HL-60 (cell line): ENCODE results near the gene SCLY.

Experiments used
- DNase-seq, 2 experiments: peaks; one replicate each; pipeline ENCODE4 v3.0.0-alpha.2; 2010 to 2020; ENCODE audit warnings: low read depth in 1 of 2, low spot score in 1 of 2
- H3K27ac ChIP-seq: fragments of 250-450 bp; sonication (Bioruptor Pico); replicated peaks from 2 replicates; pipeline ENCODE4 v1.5.1; 2020; ENCODE audit warnings: mild to moderate bottlenecking, moderate library complexity
- H3K27me3 ChIP-seq: fragments of 250-450 bp; sonication (Bioruptor Pico); 2 replicates; pipeline ENCODE4 v1.5.1; 2021; ENCODE audit warnings: mild to moderate bottlenecking, moderate library complexity; ENCODE audit not compliant: insufficient read depth, poor library complexity, severe bottlenecking
- H3K4me3 ChIP-seq: replicated peaks from 2 replicates; pipeline ENCODE4 v1.5.1; 2011; ENCODE audit warnings: mild to moderate bottlenecking, control low read depth, low read length; ENCODE audit not compliant: insufficient read depth
- GABPA ChIP-seq: IDR thresholded peaks from 2 replicates; pipeline ENCODE4 v1.6.1; 2012; ENCODE audit warnings: low read depth
- POLR2AphosphoS5 ChIP-seq: IDR thresholded peaks from 2 replicates; pipeline ENCODE4 v1.6.1; 2012; ENCODE audit warnings: low read depth
- SPI1 ChIP-seq: IDR thresholded peaks from 2 replicates; pipeline ENCODE4 v1.6.1; 2012; ENCODE audit warnings: low read depth, mild to moderate bottlenecking, borderline replicate concordance
- TF ChIP-seq, protein P1 (sequence below): IDR thresholded peaks from one replicate; pipeline ENCODE4 v1.5.1; 2011; ENCODE audit warnings: low read length, control low read depth, inconsistent platforms; ENCODE audit not compliant: insufficient read depth
- TF ChIP-seq, protein P2 (sequence below): IDR thresholded peaks from 2 replicates; pipeline ENCODE4 v1.6.1; 2012; ENCODE audit warnings: low read depth; ENCODE audit not compliant: insufficient replicate concordance

The SCLY gene

DNA sequence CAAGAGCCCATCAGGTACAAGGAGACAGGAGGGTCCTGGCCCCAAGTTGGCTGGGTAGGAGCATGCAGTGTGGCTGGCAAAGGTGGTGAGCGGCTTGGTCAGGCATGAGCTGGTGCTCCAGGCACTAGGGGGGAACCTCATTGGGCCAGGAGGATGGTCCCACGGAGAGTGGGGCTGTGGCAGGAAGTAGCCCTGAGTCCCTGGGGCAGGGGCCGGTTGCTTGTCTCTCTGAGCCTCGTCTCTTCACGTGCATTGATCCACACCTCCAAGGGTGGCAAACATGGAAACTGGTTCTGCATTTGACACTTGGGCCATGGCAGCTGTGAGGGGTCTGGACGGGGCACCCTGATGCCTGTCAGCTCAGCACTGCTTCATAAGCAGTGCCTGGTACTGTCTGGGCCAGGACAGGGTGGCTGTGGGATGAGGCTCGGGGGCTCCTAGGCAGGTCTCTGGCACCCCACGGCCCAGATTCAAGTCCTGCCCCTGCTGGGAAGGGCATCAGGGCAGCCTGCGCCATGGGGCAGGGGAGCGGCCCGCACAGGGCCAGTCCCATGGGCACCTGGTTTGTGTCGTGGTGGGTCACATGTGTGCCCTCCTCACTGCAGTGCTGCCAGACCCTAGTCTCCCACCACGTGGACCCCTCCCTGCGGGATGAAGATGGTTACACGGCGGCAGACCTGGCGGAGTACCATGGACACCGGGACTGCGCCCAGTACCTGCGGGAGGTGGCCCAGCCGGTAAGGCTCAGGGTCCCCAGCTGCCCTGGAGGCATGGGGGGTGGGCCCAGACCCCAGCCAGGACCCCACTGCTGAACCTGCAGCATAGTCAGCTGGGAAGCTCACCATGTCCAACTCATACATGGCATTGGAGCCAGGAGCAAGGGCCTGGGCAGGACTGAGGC lies 55.7 kb downstream of the SCLY start:
- Histone ChIP-seq H3K27me3 (no peaks in the 10 kb centered on the region), H3K27ac (no peak overlapping the region), H3K4me3 (no peak overlapping the region)
- TF ChIP-seq, protein P1, sequence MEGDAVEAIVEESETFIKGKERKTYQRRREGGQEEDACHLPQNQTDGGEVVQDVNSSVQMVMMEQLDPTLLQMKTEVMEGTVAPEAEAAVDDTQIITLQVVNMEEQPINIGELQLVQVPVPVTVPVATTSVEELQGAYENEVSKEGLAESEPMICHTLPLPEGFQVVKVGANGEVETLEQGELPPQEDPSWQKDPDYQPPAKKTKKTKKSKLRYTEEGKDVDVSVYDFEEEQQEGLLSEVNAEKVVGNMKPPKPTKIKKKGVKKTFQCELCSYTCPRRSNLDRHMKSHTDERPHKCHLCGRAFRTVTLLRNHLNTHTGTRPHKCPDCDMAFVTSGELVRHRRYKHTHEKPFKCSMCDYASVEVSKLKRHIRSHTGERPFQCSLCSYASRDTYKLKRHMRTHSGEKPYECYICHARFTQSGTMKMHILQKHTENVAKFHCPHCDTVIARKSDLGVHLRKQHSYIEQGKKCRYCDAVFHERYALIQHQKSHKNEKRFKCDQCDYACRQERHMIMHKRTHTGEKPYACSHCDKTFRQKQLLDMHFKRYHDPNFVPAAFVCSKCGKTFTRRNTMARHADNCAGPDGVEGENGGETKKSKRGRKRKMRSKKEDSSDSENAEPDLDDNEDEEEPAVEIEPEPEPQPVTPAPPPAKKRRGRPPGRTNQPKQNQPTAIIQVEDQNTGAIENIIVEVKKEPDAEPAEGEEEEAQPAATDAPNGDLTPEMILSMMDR, result no peak
- TF ChIP-seq SPI1, result no peak
- TF ChIP-seq, protein P2, sequence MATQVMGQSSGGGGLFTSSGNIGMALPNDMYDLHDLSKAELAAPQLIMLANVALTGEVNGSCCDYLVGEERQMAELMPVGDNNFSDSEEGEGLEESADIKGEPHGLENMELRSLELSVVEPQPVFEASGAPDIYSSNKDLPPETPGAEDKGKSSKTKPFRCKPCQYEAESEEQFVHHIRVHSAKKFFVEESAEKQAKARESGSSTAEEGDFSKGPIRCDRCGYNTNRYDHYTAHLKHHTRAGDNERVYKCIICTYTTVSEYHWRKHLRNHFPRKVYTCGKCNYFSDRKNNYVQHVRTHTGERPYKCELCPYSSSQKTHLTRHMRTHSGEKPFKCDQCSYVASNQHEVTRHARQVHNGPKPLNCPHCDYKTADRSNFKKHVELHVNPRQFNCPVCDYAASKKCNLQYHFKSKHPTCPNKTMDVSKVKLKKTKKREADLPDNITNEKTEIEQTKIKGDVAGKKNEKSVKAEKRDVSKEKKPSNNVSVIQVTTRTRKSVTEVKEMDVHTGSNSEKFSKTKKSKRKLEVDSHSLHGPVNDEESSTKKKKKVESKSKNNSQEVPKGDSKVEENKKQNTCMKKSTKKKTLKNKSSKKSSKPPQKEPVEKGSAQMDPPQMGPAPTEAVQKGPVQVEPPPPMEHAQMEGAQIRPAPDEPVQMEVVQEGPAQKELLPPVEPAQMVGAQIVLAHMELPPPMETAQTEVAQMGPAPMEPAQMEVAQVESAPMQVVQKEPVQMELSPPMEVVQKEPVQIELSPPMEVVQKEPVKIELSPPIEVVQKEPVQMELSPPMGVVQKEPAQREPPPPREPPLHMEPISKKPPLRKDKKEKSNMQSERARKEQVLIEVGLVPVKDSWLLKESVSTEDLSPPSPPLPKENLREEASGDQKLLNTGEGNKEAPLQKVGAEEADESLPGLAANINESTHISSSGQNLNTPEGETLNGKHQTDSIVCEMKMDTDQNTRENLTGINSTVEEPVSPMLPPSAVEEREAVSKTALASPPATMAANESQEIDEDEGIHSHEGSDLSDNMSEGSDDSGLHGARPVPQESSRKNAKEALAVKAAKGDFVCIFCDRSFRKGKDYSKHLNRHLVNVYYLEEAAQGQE, result no peak
- TF ChIP-seq POLR2AphosphoS5, result no peak
- TF ChIP-seq GABPA, result no peak
- DNase-seq, result no peak

DNA sequence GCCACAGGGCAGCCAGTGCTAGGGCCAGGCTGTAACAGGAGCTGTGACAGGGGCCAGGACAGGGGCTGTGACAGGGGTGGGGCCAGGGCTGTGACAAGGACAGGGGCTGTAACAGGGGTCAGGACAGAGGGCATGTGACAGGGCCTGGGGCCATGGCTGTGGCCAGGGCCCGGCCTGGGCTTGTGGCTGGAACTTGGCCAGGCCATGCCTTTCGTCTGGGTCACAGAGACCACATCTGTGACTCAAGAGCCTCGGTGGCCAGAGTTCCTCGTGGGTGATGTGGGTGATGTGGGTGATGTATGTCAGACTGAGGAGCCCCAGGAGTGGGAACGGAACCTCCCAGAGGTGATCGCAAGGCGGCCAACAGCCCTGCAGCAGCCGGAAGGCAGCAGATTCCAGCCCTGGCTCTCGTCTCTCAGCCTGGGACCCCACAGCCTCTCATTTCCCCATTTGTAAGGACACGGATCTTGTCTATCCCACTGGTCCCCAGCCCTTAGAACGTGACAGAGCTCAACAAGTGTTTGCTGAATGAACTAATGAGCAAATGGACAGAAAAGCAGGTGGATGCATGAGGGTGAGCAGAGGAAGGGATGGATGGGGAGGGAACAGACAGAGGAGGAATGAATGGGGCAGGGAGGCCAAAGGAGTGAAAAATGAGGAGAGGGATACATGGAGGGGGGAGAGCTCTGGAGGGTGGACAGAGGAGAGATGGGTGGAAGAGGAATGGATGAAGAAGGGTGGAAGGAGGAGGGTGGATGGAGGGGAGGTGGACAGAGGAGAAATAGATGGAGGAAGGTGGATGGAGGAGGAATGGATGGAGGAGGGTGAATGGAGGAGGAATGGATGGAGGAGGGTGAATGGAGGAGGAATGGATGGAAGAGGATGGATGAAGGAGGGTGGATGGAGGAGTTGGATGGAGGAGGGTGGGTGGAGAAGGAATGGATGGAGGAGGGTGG lies 56.7 kb downstream of the SCLY start:
- no peak overlapping the region for H3K27ac ChIP-seq
- H3K4me3 ChIP-seq, result no peak overlapping the region
- no peak for DNase-seq
- TF ChIP-seq POLR2AphosphoS5 (no peak), SPI1 (no peak), GABPA (no peak)
- TF ChIP-seq, protein P2, result no peak
- TF ChIP-seq, protein P1, result no peak
- H3K27me3 ChIP-seq, result no peaks in the 10 kb centered on the region

DNA sequence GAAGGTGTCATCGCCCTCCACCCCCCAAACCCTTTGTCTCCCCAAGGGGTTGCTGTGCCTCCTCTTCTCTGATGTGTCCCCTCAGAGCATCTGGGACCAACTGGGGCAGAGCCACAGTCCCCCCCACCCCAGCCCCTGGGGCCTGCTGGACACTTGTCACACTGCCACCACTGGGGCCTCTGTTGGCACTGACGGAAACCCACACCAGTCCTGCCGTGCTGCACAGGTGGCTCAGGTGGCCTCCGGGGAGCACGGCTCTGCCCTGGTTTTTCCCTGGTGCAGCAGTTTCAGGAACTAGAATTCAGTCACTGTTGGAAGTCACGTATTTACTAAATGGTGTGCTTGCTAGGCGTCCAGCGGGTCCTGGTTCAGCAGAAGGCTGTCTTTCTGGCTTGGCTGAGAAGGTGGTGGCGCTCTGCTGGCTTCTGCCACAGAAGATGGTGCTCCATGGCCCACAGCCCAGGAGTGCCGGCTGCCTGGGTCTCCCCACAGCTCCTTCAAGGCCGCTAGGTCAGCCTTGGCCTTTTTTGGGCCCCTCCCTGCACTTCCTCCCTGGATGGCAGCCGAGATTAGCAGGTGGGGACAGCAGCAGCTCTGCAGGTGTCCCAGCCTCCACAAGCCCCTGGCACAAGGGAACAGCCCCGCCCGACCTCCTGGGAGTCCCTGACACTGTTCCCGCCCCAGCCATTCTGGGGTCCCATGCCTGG lies 59.1 kb downstream of the SCLY start:
- TF ChIP-seq, protein P2, result no peak
- Histone ChIP-seq H3K4me3 (no peak overlapping the region), H3K27ac (no peak overlapping the region), H3K27me3 (no peaks in the 10 kb centered on the region)
- DNase-seq, result no peak
